Measurements from ENCODE around the gene CBX6.

Gene CBX6

GRCh38 chr22:38872831-38873248 lies 824 bp upstream of the CBX6 start:
- peak; percentile 30 for DNase-seq

GRCh38 chr22:38871360-38872171 lies 450 bp downstream of the CBX6 start:
- no peak for DNase-seq

GRCh38 chr22:38870791-38871359 lies 1.1 kb downstream of the CBX6 start:
- no peak for DNase-seq

- DNase-seq: no peak
These were observed 1.7 kb downstream of the CBX6 start for GRCh38 chr22:38870312-38870741.

GRCh38 chr22:38869663-38870062 lies 2.4 kb downstream of the CBX6 start:
- no peak for DNase-seq

DNA sequence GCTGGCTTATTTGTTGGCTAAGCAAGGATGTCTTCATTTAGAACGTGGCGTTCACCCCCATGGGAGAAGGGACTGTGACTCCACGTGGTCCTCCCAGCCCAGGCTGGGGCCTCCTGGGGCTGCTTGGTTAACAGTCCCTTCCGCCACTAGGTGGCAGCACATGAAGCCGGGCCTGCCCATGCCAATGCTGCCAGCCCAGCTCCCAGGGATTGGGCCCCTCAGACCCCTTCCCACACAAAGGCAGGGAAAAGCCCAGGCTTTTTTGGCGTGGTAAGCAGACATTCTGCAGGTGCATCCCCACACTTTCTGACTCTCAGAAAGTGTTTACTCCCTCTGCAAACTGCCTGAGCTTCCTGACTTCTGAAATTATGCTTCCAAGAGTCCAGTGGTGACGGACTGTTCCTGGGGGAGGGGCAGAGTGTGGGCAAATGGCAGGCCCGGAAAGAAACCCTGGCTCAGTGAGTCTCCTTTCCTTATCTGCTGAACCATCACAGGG lies 3.1 kb downstream of the CBX6 start:
- DNase-seq: no peak

DNA sequence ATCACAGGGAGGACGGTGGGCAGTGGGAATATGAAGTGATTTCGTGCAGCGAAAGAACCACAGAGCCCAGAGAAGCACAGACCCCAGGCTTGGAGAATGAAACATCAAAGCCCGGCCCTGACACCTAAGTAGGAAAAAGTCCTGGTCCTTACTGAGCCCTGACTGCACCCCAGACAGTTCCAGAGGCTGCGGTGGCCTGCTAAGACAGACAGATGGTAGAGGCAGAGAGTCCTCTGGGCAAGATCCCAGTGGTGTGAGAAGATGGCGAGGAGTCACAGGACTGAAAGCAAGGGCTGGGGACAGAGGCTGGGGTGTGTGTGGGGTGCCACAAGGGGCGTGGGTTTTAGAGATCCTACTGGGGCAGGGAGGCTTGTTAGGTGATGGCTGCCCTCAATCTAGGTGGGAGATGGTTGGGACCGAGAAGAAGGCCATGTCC lies 3.7 kb downstream of the CBX6 start:
- DNase-seq: no peak

DNA sequence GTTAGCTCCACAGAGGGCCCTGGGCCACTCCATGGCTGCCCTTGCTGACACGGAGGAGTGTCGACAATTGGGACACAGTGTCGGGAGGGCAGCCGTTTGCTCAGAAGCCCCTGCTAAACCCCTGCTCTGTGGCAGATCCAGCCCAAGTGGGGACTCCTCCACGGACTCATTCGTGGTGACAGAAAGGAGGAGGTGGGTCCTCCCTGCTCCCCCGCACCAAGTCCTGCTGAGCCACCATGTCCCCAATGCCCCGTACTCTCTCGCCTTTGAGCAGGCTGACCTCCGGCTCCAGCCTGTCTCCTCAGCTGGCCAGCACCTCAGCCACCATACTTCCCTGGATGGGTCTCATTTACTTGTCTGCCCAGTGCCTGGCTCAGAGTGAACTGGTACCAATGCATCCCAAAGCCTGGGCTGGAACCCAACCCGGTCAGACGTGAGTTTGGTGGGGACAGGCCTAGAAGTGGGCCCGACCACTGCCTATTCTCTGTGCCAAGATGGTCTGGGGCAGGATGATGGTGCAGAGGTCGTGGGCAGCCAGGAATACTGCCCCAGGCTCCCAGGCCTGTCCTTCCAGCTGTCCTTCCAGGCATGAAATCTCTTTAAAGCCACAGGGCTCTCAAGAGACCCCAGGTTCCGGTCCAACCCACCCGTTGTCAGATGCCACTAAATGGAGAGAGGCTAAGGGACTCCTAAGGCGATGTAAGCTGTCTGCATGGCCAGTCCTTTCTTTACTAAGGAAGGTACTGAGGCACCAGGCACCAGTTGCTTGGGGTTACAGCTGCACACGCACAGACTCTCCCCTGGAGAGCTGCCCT lies 4.3 kb downstream of the CBX6 start:
- no peak for DNase-seq

GRCh38 chr22:38867124-38867455 lies 4.9 kb downstream of the CBX6 start:
- no peak for DNase-seq

DNA sequence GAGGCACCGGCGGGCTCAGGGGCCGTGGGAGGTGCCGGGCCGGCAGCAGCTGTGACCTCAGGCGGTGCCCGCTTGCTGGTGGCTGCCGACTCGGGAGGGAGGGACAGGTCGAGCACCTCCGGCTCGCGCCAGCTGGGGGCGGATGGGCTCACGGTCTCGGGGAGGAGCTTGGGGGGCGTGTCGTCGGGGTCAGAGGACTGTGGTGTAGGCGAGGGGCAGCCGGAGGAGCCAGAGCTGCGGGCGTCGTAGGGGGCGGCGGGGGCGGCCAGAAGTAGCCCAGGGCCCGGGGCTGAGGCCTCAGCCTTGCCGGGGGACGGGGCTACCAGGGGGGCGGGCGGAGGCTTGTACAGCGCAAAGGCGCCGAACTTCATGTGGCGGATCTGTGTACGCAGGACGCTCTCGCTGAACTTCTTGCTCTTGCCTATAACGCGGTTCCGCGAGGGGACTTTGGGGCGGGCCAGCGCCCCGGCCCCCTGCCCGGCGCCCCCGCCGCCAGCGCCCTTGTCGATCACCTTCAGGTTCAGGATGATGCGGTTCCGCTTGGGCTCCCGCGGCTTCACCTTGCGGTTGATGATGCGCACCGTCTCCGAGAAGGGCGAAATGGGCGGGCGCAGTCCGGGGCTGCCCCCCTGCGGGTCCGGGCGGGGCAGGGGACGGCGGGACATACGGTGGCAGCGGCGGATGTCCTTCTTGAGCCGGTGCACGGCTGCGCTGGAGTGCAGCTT lies 5.5 kb downstream of the CBX6 start:
- no peak for DNase-seq

- DNase-seq: no peak
These were observed 6.0 kb downstream of the CBX6 start for GRCh38 chr22:38866024-38866398.

- no peak for DNase-seq
These were observed 6.6 kb downstream of the CBX6 start for GRCh38 chr22:38865201-38866023.

DNA sequence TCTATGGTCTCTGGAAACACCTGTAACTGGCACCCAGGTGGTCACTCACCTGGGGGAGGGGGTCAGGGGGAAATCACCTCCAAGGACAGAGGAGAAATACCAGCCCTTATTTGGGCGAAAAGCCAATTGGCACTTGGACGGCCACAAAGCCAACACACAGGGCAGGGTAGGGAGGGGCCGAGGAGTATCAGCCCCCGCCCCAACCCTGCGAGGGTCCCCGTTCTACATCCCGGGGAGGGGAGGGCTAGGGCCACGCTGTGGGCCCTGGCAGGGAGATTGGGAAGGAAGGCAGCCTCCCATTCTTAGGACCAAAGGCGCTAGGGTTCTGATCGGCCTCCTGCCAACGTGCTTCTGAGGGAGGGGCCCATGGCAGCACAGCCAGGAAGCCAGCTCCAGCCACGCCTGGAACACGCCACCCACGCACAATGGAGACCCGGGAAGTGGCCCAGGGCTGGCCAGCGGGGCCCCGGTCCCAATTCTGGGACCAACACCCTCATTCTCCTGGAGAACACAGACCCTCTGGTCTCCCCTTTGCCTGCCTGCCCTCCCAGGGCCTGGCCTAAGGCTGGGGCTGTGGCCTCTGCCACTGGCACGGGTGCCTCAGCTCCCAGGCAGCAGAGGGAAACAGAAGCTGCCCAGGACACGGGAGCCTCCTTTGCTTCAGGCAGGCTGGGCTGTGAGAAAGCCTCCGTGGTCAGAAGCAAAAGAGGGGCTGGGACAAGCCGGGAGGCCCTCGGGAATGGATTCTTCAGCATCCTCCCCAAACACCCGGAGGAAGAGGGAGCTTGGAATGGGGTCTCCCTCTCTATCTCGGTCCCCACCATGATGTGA lies 7.4 kb downstream of the CBX6 start:
- no peak for DNase-seq

DNA sequence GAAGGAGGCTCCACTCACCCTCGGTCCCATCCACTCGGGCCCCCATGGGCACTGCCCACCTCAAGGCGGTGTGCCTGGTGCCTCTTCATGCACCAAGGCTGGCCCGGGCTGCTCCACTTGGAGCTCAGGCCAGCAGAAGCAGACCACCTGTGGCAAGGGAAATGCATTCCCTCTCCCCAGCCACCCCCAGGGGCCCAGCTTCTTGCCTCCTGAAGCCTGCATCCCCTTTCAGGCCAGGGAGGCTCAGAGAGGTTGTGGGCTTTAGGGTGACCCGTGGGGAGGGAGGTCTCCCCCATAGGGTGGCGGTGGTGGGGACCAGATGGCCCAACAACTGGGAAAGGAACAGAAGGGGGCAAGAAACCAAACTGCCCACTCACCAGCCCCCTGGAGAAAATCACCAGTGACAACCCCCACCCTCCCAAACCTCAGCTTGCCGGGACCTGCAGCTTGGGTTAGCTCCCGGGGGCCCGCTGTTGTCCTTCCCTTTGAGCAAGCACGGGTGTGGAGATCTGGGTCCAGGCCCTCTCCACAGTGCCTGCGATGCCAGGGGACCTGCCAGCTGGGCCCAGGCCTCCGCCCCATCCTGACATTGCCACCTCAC lies 8.4 kb downstream of the CBX6 start:
- no peak for DNase-seq

- no peak for DNase-seq
These were observed 9.4 kb downstream of the CBX6 start for GRCh38 chr22:38862375-38863329.

DNA sequence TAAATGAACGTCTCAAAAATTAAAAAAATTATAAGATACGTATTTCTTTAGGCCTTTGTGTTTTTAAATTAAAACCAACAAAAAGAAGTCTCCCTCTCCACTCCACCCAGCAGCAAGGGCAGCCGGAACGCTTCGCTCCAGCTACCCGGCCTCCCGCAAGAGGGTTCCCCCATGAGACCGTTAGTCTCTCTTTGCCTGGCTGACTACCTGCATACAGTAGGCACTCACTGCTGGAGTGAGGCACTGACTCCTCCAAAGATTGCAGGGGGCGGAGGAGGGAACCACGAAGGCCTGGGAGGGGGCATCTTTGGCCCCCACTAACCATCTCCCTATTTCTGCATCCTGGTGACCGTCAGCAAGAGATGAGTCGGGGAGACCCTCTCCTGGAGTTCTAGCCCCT lies 10.1 kb downstream of the CBX6 start:
- no peak for DNase-seq

DNA sequence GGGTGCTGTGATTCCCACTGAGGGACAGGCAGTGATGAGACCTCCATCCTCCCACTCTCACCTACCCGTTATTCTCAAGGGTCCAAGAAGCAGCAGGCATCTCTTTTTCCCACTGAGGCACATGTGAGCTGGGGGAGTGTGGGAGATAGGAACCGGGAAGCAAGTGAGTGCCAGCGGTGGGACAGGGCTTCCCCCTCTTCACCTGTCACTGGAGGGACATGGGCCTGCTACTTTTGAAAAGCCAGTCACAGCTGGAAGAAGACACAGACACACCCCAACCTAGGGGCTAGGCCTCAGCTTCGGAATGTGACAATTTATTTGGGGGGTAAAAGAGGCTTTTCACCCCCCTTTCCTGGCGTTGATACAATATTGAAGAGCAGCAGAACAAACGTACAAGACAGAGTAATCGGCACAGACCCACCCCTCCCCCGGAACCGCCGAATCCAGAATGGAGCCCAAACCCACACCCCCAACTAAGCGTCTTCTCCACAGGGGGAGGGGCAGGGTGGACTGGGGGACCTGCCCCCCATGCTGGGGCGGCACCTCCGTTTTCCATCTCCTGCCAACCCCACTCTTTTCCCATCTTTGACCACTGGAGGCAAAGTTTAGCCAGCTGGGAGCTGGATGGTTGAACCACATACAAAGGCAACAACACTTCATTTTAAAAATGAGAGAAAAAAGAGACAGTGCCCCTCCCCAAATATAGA lies 10.7 kb downstream of the CBX6 start:
- no peak for DNase-seq

- DNase-seq: no peak
These were observed 11.5 kb downstream of the CBX6 start for GRCh38 chr22:38860283-38861169.

Measured in NCI-H2107 (cell line).